ENCODE results near the gene OR9I1.

GRCh38 chr11:58134151-58134550 is 8.8 kb upstream of the OR9I1 start:
- TF ChIP-seq ELF4 (IDR thresholded peaks at IDR 0.05) (no peak), SUZ12 (IDR thresholded peaks at IDR 0.05) (no peak)
